Right atrium auricular region (tissue), 2 donors: ENCODE data around the gene KLHL2. TPM values are rescaled to one million over a fixed set of nuclear protein-coding genes. Genes with fewer than 3 reads are reported as not detected.
A peak's percentile ranks its signal among the peaks of the same experiment; 100 is the strongest.
"Not testable (repeated sequence)": the region's sequence is repeated elsewhere in the genome, so short reads cannot be mapped to it uniquely, and the experiment has no call there.

Source experiments
- DNase-seq: peaks from one replicate; pipeline ENCODE4 v3.0.0-alpha.2; 2019; ENCODE audit warnings: low spot score
- H3K27ac ChIP-seq, 2 donors: fragments of 200-600 bp; sonication (generic); 1 replicate in 1 of 2; 2 replicates in 1 of 2; pipeline ENCODE4 v1.5.1; 2016 to 2019
- H3K27me3 ChIP-seq, 2 donors: fragments of 200-600 bp; sonication (generic); one replicate each; pipeline versions ENCODE4 v1.5.1 to v1.6.0; 2017 to 2019
- H3K36me3 ChIP-seq: fragments of 200-600 bp; sonication (generic); one replicate; pipeline ENCODE4 v1.5.1; 2016
- H3K4me1 ChIP-seq, 2 donors: fragments of 200-600 bp; sonication (generic); one replicate each; pipeline versions ENCODE4 v1.5.1 to v1.6.0; 2017 to 2019
- H3K4me3 ChIP-seq, 2 donors: fragments of 200-600 bp; sonication (generic); 1 replicate in 1 of 2; 2 replicates in 1 of 2; pipeline ENCODE4 v1.5.1; 2017 to 2019; ENCODE audit warnings: mild to moderate bottlenecking in 1 of 2, moderate library complexity in 1 of 2
- H3K9me3 ChIP-seq, 2 donors: fragments of 200-600 bp; sonication (generic); one replicate each; pipeline ENCODE4 v1.5.1; 2019
- CTCF ChIP-seq, 2 donors: fragments of 200-600 bp; sonication (generic); IDR thresholded peaks; one replicate each; pipeline ENCODE4 v1.5.1; 2019; ENCODE audit warnings: antibody characterized with exemption in 2 of 2
- total RNA-seq, 2 donors: library from RNA; depleted of rRNA; stranded (reverse); fragments of >200 nt; gene quantifications; one replicate each; pipeline ENCODE4 v1.1.0, GENCODE V29; 2016

The KLHL2 gene
- total RNA-seq, 2 donors from 2014 or later, result 7.6 to 9.0 TPM

GRCh38 chr4:165207016-165207430 lies 338 bp upstream of the KLHL2 start:
- no peaks in the 10 kb centered on the region for H3K36me3 ChIP-seq
- no peaks in the 10 kb centered on the region for H3K27me3 ChIP-seq
- H3K4me3 ChIP-seq, result peak overlapping the region; percentile 81 to 85
- H3K4me1 ChIP-seq, result peaks cover 0 to 19% of the 10 kb centered on the region in 2 donors
- H3K27ac ChIP-seq, result peak overlapping the region; percentile 51 to 62
- no peak for DNase-seq
- no peaks in the 10 kb centered on the region for H3K9me3 ChIP-seq
- TF ChIP-seq CTCF (IDR thresholded peaks at IDR 0.05), result no peak

- peaks cover 0 to 19% of the 10 kb centered on the region in 2 donors for H3K4me1 ChIP-seq
- H3K27me3 ChIP-seq, result no peaks in the 10 kb centered on the region
- peak overlapping the region; percentile 78 for H3K27ac ChIP-seq
- H3K4me3 ChIP-seq, result peak overlapping the region; percentile 81 to 85
- no peak for TF ChIP-seq CTCF (IDR thresholded peaks at IDR 0.05)
- no peaks in the 10 kb centered on the region for H3K9me3 ChIP-seq
- H3K36me3 ChIP-seq, result no peaks in the 10 kb centered on the region
- no peak for DNase-seq
Observed at GRCh38 chr4:165208221-165208652, 876 bp downstream of the KLHL2 start.

- H3K27ac ChIP-seq, result no peak overlapping the region
- H3K4me1 ChIP-seq, result peaks cover 0 to 19% of the 10 kb centered on the region in 2 donors
- no peak for DNase-seq
Observed at GRCh38 chr4:165208741-165209388, 1.5 kb downstream of the KLHL2 start.

GRCh38 chr4:165209796-165210195 lies 2.4 kb downstream of the KLHL2 start:
- H3K27ac ChIP-seq, result no peak overlapping the region
- DNase-seq, result no peak
- H3K4me3 ChIP-seq, result no peak overlapping the region
- H3K36me3 ChIP-seq, result no peaks in the 10 kb centered on the region
- H3K9me3 ChIP-seq, result no peaks in the 10 kb centered on the region
- H3K27me3 ChIP-seq, result no peaks in the 10 kb centered on the region
- TF ChIP-seq CTCF (IDR thresholded peaks at IDR 0.05), result no peak
- H3K4me1 ChIP-seq, result peaks cover 0 to 19% of the 10 kb centered on the region in 2 donors

More at GRCh38 chr4:165208741-165209388, 1.5 kb downstream of the KLHL2 start:
- Histone ChIP-seq H3K9me3 (no peaks in the 10 kb centered on the region), H3K27me3 (no peaks in the 10 kb centered on the region), H3K36me3 (no peaks in the 10 kb centered on the region), H3K4me3 (peak overlapping the region; percentile 81 to 85)
- no peak for TF ChIP-seq CTCF (IDR thresholded peaks at IDR 0.05)

GRCh38 chr4:165210566-165210965 lies 3.2 kb downstream of the KLHL2 start:
- Histone ChIP-seq H3K9me3 (no peaks in the 10 kb centered on the region), H3K4me3 (no peak overlapping the region), H3K27me3 (no peaks in the 10 kb centered on the region), H3K27ac (no peak overlapping the region), H3K36me3 (no peaks in the 10 kb centered on the region), H3K4me1 (peaks cover 0 to 19% of the 10 kb centered on the region in 2 donors)
- DNase-seq, result no peak
- no peak for TF ChIP-seq CTCF (IDR thresholded peaks at IDR 0.05)

GRCh38 chr4:165212647-165213046 lies 5.3 kb downstream of the KLHL2 start:
- H3K27ac ChIP-seq, DNase-seq, H3K36me3 ChIP-seq, H3K27me3 ChIP-seq, H3K4me3 ChIP-seq, H3K9me3 ChIP-seq: not testable (repeated sequence)
- H3K4me1 ChIP-seq, result peaks cover 0 to 11% of the 10 kb centered on the region in 2 donors

- not testable (repeated sequence) for H3K27ac ChIP-seq, H3K36me3 ChIP-seq, H3K4me1 ChIP-seq, H3K9me3 ChIP-seq, H3K27me3 ChIP-seq, H3K4me3 ChIP-seq, DNase-seq
Observed at GRCh38 chr4:165213404-165213803, 6.0 kb downstream of the KLHL2 start.

- not testable (repeated sequence) for H3K36me3 ChIP-seq, H3K4me1 ChIP-seq, H3K4me3 ChIP-seq, DNase-seq, H3K27me3 ChIP-seq, H3K27ac ChIP-seq, H3K9me3 ChIP-seq
Observed at GRCh38 chr4:165213991-165214709, 6.8 kb downstream of the KLHL2 start.

GRCh38 chr4:165215034-165215751 lies 7.8 kb downstream of the KLHL2 start:
- H3K27ac ChIP-seq, H3K36me3 ChIP-seq, H3K4me3 ChIP-seq, DNase-seq, H3K4me1 ChIP-seq, H3K27me3 ChIP-seq, H3K9me3 ChIP-seq: not testable (repeated sequence)
